ENCODE measurements around the gene KCP.

KCP gene

DNA sequence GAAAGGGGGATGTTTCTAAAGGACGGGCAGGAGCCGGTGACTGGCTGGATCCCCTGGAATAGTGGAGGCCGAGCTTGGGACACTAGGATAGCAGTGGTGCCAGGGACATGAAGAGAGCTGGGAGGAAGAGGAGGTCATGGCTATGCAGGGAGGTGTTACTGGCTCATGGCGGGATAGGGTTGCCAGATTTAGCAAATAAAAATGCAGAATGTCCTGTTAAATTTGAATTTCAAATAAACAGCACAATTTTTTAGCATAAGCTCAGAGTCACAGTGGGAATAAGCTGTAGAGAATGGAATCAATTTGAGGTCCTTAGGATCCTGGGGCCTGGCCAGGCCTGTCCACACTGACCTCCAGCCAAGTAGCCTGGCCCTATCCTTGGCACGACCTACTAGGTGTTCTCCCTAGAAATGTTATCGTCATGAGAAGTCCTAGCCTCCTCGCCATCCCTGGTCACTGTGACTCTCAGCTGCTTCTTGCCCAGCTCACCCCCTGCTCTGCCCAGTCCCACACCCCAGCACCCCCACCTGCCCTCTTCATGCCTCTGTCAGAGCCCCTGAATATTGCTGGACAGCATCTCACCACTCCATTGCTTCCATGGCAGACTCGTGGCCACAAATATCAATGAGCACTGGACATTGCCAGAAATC is 7.6 kb upstream of the KCP start:
- DNase-seq (ENCODE audit: low read depth), result no peak
- no peak for TF ChIP-seq CTCF (conservative IDR thresholded peaks at IDR 0.05; ENCODE audit: low read depth, low read length)
- H3K4me3 ChIP-seq (ENCODE audit: low read length), result no peak overlapping the region

DNA sequence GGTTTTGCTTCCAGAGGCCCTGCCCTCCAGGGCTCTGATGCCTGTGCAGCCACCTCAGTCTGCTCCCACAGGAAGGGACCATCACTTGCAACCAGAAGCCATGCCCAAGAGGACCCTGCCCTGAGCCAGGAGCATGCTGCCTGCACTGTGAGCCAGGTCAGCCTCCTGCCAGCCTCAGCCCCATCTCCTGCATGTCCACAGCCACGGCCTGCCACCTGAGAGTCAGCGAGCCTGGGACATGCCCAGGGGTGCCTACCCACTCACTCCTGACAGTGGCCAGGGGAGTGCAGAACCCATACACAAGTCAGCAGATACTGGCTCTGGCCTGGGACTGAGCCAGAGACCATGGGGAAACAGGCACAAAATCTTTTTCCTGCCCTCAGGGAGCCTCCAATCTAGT is 6.6 kb upstream of the KCP start:
- DNase-seq (ENCODE audit: low read depth), result no peak
- H3K4me3 ChIP-seq (ENCODE audit: low read length), result no peak overlapping the region
- TF ChIP-seq CTCF (conservative IDR thresholded peaks at IDR 0.05; ENCODE audit: low read depth, low read length), result no peak

- no peak for TF ChIP-seq CTCF (conservative IDR thresholded peaks at IDR 0.05; ENCODE audit: low read depth, low read length)
- H3K4me3 ChIP-seq (ENCODE audit: low read length), result no peak overlapping the region
- no peak for DNase-seq (ENCODE audit: low read depth)
Measured at GRCh38 chr7:128916643-128916915, 6.1 kb upstream of the KCP start.

DNA sequence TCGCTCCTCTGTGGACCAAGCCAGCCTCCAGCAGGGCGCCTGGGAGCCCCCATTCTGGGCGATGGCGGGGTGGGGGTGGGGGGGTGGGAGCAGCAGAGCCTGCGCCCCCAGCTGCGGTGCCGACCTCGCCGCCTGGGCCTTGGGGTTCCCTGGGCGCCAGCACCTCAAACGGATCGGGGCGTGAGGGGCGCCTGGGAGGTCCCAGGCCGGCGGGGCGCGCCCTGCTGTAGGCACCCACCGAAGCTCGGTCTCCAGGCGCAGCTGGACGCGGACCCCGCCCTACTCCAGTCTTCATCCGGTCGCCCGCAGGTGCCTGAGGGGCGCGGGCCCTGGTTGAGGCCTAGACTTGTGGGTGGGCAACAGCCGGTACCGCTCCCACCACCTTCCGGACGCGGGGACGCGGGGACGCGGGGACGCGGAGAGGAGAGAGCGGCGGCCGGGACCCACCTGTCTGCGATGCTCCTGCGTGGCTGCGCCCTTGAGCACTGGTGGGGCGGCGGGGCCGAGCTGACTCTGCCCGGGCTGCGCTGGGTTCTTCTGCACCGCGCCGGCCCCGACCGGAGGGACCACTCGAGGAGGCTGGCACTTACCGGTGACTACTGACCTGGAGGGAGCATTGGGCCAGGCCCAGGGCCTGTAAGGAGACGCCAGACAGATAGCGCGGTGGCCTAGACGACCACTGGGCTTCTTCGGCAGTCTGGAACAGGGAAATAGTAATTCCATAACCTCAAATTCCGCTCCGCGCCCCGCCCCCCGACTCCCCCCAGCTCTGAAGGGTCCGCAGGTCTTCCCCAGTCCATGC is 5.5 kb upstream of the KCP start:
- no peak for DNase-seq (ENCODE audit: low read depth)
- TF ChIP-seq CTCF (conservative IDR thresholded peaks at IDR 0.05; ENCODE audit: low read depth, low read length), result no peak
- H3K4me3 ChIP-seq (ENCODE audit: low read length), result no peak overlapping the region

- H3K4me3 ChIP-seq (ENCODE audit: low read length), result no peak overlapping the region
- no peak for DNase-seq (ENCODE audit: low read depth)
- TF ChIP-seq CTCF (conservative IDR thresholded peaks at IDR 0.05; ENCODE audit: low read depth, low read length), result no peak
Measured at GRCh38 chr7:128915271-128915819, 4.8 kb upstream of the KCP start.

DNA sequence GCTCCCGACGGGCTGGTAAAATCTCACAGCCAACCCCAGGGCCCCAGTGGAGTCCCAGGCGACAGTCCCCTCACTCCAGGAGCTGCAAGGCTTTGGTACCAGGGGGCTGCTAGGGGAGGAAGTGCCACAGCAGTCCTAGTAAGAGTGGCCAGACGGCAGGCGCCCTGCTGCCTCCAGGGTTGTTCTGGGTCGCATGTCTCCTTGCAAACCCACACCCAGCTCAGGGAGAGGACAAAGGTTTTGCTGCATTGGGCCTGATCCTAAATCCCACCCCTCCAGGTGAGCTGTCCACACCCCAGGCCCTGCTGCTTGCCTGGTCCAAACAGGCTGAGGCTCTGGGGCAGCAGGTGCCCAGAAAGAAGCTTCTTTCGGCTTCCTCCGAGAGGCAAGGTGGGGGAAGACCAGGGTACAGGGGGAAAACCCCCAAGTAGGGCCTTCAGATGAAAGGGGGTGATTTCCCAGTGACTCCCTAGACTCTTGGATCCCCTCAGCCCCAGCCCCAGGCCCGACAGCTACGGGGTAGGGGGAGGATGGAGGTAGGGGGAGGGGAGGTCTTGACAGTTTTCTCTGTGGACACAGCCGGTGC is 4.2 kb upstream of the KCP start:
- TF ChIP-seq CTCF (conservative IDR thresholded peaks at IDR 0.05; ENCODE audit: low read depth, low read length), result no peak
- DNase-seq (ENCODE audit: low read depth), result no peak
- no peak overlapping the region for H3K4me3 ChIP-seq (ENCODE audit: low read length)
